ENCODE measurements around the gene ZZZ3.
"Not testable (repeated sequence)": the region's sequence is repeated elsewhere in the genome, so short reads cannot be mapped to it uniquely, and the experiment has no call there.

GRCh38 chr1:77674807-77675206, 7.7 kb downstream of the ZZZ3 start:
- TF ChIP-seq, protein P1, sequence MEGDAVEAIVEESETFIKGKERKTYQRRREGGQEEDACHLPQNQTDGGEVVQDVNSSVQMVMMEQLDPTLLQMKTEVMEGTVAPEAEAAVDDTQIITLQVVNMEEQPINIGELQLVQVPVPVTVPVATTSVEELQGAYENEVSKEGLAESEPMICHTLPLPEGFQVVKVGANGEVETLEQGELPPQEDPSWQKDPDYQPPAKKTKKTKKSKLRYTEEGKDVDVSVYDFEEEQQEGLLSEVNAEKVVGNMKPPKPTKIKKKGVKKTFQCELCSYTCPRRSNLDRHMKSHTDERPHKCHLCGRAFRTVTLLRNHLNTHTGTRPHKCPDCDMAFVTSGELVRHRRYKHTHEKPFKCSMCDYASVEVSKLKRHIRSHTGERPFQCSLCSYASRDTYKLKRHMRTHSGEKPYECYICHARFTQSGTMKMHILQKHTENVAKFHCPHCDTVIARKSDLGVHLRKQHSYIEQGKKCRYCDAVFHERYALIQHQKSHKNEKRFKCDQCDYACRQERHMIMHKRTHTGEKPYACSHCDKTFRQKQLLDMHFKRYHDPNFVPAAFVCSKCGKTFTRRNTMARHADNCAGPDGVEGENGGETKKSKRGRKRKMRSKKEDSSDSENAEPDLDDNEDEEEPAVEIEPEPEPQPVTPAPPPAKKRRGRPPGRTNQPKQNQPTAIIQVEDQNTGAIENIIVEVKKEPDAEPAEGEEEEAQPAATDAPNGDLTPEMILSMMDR (IDR thresholded peaks at IDR 0.05; ENCODE audit: low read depth, low read length, missing input control) = not testable (repeated sequence)
- not testable (repeated sequence) for TF ChIP-seq RAD21 (IDR thresholded peaks at IDR 0.05); REST (IDR thresholded peaks at IDR 0.05); YY1 (IDR thresholded peaks at IDR 0.05); ATF3 (IDR thresholded peaks at IDR 0.05); GABPA (IDR thresholded peaks at IDR 0.05 in 1 of 2, conservative IDR thresholded peaks at IDR 0.05 in 1 of 2); TAF1 (conservative IDR thresholded peaks at IDR 0.05); SP1 (IDR thresholded peaks at IDR 0.05)
- TF ChIP-seq, protein P2, sequence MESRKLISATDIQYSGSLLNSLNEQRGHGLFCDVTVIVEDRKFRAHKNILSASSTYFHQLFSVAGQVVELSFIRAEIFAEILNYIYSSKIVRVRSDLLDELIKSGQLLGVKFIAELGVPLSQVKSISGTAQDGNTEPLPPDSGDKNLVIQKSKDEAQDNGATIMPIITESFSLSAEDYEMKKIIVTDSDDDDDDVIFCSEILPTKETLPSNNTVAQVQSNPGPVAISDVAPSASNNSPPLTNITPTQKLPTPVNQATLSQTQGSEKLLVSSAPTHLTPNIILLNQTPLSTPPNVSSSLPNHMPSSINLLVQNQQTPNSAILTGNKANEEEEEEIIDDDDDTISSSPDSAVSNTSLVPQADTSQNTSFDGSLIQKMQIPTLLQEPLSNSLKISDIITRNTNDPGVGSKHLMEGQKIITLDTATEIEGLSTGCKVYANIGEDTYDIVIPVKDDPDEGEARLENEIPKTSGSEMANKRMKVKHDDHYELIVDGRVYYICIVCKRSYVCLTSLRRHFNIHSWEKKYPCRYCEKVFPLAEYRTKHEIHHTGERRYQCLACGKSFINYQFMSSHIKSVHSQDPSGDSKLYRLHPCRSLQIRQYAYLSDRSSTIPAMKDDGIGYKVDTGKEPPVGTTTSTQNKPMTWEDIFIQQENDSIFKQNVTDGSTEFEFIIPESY (IDR thresholded peaks at IDR 0.05) = not testable (repeated sequence)

Measured in liver (tissue), 3 donors.